ENCODE measurements around the gene CHN1. TPM values are rescaled to one million over a fixed set of nuclear protein-coding genes. Genes with fewer than 3 reads are reported as not detected.

CHN1 gene
- total RNA-seq: 1 to 10 TPM; 3.8 to 6.2 TPM

- DNase-seq: peak; percentile 73
- Mint-ChIP-seq H3K4me1 (ENCODE audit: low read depth) (peaks cover 4% of the 10 kb centered on the region), H3K4me3 (peak within 1 kb of the TSS; percentile 74), H3K27me3 (peaks cover 48% of the 10 kb centered on the region), H3K36me3 (no peaks in the 10 kb centered on the region), H3K9me3 (no peaks in the 10 kb centered on the region), H3K27ac (no peak within 1 kb of the TSS)
- ChIA-PET POLR2A (interaction anchor here (0.5 to 1.6 kb wide), 3 partner anchors 254 to 543 kb away, joined by 3 to 4 read pairs (median 4); no protein-coding TSS in a partner anchor), CTCF (interaction anchor here (1.0 to 3.3 kb wide), 9 partner anchors 14 to 308 kb away, joined by 3 to 34 read pairs (median 7); no protein-coding TSS in a partner anchor)
- intact Hi-C loops (cut with micrococcal nuclease): loop anchor here (5.0 kb wide), 1 partner anchor 303 kb away; no protein-coding TSS in a partner anchor
Measured at GRCh38 chr2:175004980-175005732, at the start of gene CHN1. Gene CHN1 (minus strand): TSS chr2:175005381. CDS start chr2:175004912, 469 bp downstream.

DNA sequence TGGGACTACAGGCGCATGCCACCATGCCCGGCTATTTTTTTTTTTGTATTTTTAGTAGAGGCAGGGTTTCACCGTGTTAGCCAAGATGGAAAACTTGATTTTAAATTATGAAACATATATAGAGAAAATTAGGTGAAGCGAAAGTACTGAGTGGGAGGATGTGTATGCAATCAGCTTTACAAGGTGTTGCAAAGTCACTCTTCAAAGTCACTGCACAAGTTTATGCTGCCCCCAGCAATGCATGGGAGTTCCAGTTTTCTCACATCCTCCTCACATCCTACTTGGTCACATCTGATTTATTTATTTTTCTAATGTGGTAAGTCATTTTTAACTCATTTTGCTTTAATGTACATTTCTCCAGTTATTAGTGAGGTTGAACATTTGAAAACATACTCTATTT is 49.2 kb upstream of the CHN1 start:
- CTCF ChIA-PET: interaction anchor here (0.7 kb wide), 1 partner anchor 223 kb away, joined by 3 read pairs; no protein-coding TSS in a partner anchor
- no peaks in the 10 kb centered on the region for H3K9me3 Mint-ChIP-seq
- POLR2A ChIA-PET: no interaction called here

GRCh38 chr2:175049661-175050060 is 44.5 kb upstream of the CHN1 start:
- Mint-ChIP-seq H3K4me3 (no peak overlapping the region), H3K36me3 (peaks cover 4% of the 10 kb centered on the region), H3K27me3 (no peaks in the 10 kb centered on the region), H3K9me3 (no peaks in the 10 kb centered on the region), H3K4me1 (ENCODE audit: low read depth) (no peaks in the 10 kb centered on the region), H3K27ac (no peak overlapping the region)
- CTCF ChIA-PET: no interaction called here
- intact Hi-C loops (cut with micrococcal nuclease): no loop called here
- no peak for DNase-seq
- POLR2A ChIA-PET: no interaction called here

More for the DNA sequence above, 49.2 kb upstream of the CHN1 start:
- H3K4me1 Mint-ChIP-seq (ENCODE audit: low read depth): no peaks in the 10 kb centered on the region
- no peaks in the 10 kb centered on the region for H3K27me3 Mint-ChIP-seq
- no peak overlapping the region for H3K27ac Mint-ChIP-seq
- no peak overlapping the region for H3K4me3 Mint-ChIP-seq
- intact Hi-C loops (cut with micrococcal nuclease): no loop called here
- peaks cover 11% of the 10 kb centered on the region for H3K36me3 Mint-ChIP-seq
- DNase-seq: no peak

GRCh38 chr2:175048275-175048674 is 43.1 kb upstream of the CHN1 start:
- ChIA-PET POLR2A (no interaction called here), CTCF (interaction anchor here (1.1 kb wide), 1 partner anchor 155 kb away, joined by 3 read pairs; no protein-coding TSS in a partner anchor)
- H3K27ac Mint-ChIP-seq: no peak overlapping the region
- no peaks in the 10 kb centered on the region for H3K27me3 Mint-ChIP-seq
- DNase-seq: no peak
- intact Hi-C loops (cut with micrococcal nuclease): no loop called here
- H3K36me3 Mint-ChIP-seq: peaks cover 4% of the 10 kb centered on the region
- no peaks in the 10 kb centered on the region for H3K9me3 Mint-ChIP-seq
- H3K4me3 Mint-ChIP-seq: no peak overlapping the region
- H3K4me1 Mint-ChIP-seq (ENCODE audit: low read depth): no peaks in the 10 kb centered on the region

DNA sequence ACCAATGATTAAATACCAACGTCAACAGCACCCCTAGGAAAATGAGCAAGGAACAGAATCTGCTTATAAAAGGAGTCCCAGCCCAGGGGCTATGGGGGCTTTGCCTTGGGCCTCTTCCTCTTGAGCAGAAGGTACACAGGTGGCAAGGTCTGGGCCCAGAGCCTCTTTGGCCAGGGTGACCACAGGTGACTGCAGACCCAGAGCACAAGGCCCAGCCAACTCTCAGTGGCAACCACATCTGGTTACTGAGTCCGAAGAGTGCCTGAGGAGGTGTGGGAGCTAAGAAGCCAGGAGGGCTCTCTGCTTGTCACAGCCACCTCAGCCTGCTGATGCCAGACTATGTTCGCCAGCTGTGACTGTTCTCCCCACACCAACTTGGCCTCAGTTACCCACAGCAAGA is 34.3 kb upstream of the CHN1 start:
- intact Hi-C loops (cut with micrococcal nuclease): loop anchor here (5.0 kb wide), 1 partner anchor 143 kb away; the partner anchor contains the start of gene ATP5MC3
- ChIA-PET CTCF (interaction anchor here (0.7 to 1.3 kb wide), 2 partner anchors 291 to 342 kb away, joined by 3 to 4 read pairs; no protein-coding TSS in a partner anchor), POLR2A (no interaction called here)
- no peak for DNase-seq
- Mint-ChIP-seq H3K4me3 (no peak overlapping the region), H3K36me3 (no peaks in the 10 kb centered on the region), H3K9me3 (no peaks in the 10 kb centered on the region), H3K27me3 (no peaks in the 10 kb centered on the region), H3K27ac (no peak overlapping the region), H3K4me1 (ENCODE audit: low read depth) (peaks cover 6% of the 10 kb centered on the region)

GRCh38 chr2:175039031-175039430 is 33.9 kb upstream of the CHN1 start:
- ChIA-PET POLR2A (interaction anchor here (0.6 kb wide), 1 partner anchor 16 kb away, joined by 3 read pairs; no protein-coding TSS in a partner anchor), CTCF (interaction anchor here (0.6 to 1.3 kb wide), 2 partner anchors 75 to 342 kb away, joined by 4 to 6 read pairs; no protein-coding TSS in a partner anchor)
- Mint-ChIP-seq H3K4me3 (no peak overlapping the region), H3K36me3 (no peaks in the 10 kb centered on the region), H3K27me3 (no peaks in the 10 kb centered on the region), H3K4me1 (ENCODE audit: low read depth) (peaks cover 6% of the 10 kb centered on the region), H3K9me3 (no peaks in the 10 kb centered on the region), H3K27ac (no peak overlapping the region)
- intact Hi-C loops (cut with micrococcal nuclease): loop anchor here (5.0 kb wide), 1 partner anchor 143 kb away; the partner anchor contains the start of gene ATP5MC3
- DNase-seq: no peak

GRCh38 chr2:175037941-175038340 is 32.8 kb upstream of the CHN1 start:
- H3K36me3 Mint-ChIP-seq: no peaks in the 10 kb centered on the region
- no peaks in the 10 kb centered on the region for H3K9me3 Mint-ChIP-seq
- peaks cover 6% of the 10 kb centered on the region for H3K4me1 Mint-ChIP-seq (ENCODE audit: low read depth)
- DNase-seq: no peak
- ChIA-PET POLR2A (no interaction called here), CTCF (interaction anchor here (0.8 to 0.9 kb wide), 2 partner anchors 43 to 289 kb away, joined by 4 to 5 read pairs; no protein-coding TSS in a partner anchor)
- intact Hi-C loops (cut with micrococcal nuclease): loop anchor here (5.0 kb wide), 1 partner anchor 144 kb away; the partner anchor contains the start of gene ATP5MC3
- H3K4me3 Mint-ChIP-seq: no peak overlapping the region
- H3K27me3 Mint-ChIP-seq: no peaks in the 10 kb centered on the region
- H3K27ac Mint-ChIP-seq: no peak overlapping the region

DNA sequence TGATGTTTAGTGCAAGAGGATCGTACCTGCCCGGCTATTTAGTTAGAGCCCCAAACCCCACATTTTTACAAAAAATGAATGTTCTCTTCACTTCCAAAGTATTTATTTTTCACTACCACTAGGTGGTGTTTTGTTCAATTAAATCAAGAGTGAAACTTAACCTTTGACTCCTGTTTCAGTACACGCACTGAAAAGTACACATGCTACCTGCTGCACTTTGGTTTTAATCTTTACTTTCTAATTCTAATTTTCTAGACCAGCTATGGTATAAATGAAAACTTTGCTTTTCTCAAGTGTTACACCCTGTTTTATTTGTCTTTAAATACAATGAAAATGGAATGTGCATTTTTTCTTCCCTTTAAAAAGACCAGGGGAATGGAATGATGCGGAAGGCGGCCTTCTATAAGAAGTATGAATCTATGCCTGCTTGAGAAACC is 31.4 kb upstream of the CHN1 start:
- ChIA-PET POLR2A (no interaction called here), CTCF (interaction anchor here (0.8 to 1.8 kb wide), 3 partner anchors 9 to 30 kb away, joined by 3 to 6 read pairs (median 4); no protein-coding TSS in a partner anchor)
- DNase-seq: no peak
- intact Hi-C loops (cut with micrococcal nuclease): loop anchor here (1.0 to 5.0 kb wide), 2 partner anchors 146 to 246 kb away; partner anchors contain the start of gene ATP5MC3
- Mint-ChIP-seq H3K4me1 (ENCODE audit: low read depth) (peaks cover 6% of the 10 kb centered on the region), H3K9me3 (no peaks in the 10 kb centered on the region), H3K4me3 (no peak overlapping the region), H3K27me3 (no peaks in the 10 kb centered on the region), H3K36me3 (no peaks in the 10 kb centered on the region), H3K27ac (no peak overlapping the region)

DNA sequence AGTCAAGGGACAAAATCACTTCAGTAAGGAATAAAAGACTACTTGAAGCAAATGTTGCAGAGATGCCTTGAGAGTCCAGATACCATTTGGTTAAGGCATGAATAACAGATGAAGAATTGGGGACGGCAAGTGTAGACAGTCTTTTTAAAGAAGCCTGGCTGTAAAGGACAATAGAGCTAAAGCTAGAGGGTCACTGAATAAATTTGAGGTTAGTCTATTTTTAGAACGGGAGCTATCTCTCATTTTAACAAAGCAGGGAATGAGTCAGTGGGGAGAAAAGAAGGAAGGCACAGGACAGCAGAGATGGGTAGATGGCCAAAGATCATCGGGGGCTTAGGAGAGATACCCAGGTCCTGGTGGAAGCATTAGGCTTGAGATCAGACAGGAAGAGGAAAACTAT is 30.6 kb upstream of the CHN1 start:
- intact Hi-C loops (cut with micrococcal nuclease): loop anchor here (1.0 to 5.0 kb wide), 2 partner anchors 146 to 246 kb away; partner anchors contain the start of gene ATP5MC3
- Mint-ChIP-seq H3K27ac (no peak overlapping the region), H3K36me3 (no peaks in the 10 kb centered on the region), H3K27me3 (no peaks in the 10 kb centered on the region), H3K4me3 (no peak overlapping the region), H3K9me3 (no peaks in the 10 kb centered on the region), H3K4me1 (ENCODE audit: low read depth) (peaks cover 6% of the 10 kb centered on the region)
- DNase-seq: no peak
- ChIA-PET CTCF (interaction anchor here (0.7 to 1.8 kb wide), 4 partner anchors 9 to 298 kb away, joined by 3 to 6 read pairs (median 3); no protein-coding TSS in a partner anchor), POLR2A (no interaction called here)

- DNase-seq: no peak
- intact Hi-C loops (cut with micrococcal nuclease): loop anchor here (5.0 kb wide), 1 partner anchor 148 kb away; the partner anchor contains the start of gene ATP5MC3
- Mint-ChIP-seq H3K36me3 (no peaks in the 10 kb centered on the region), H3K27me3 (no peaks in the 10 kb centered on the region), H3K9me3 (no peaks in the 10 kb centered on the region), H3K4me1 (ENCODE audit: low read depth) (peaks cover 6% of the 10 kb centered on the region), H3K27ac (no peak overlapping the region), H3K4me3 (no peak overlapping the region)
- POLR2A ChIA-PET: no interaction called here
- CTCF ChIA-PET: interaction anchor here (0.6 kb wide), 1 partner anchor 169 kb away, joined by 3 read pairs; no protein-coding TSS in a partner anchor
Measured at GRCh38 chr2:175034716-175035115, 29.5 kb upstream of the CHN1 start.

DNA sequence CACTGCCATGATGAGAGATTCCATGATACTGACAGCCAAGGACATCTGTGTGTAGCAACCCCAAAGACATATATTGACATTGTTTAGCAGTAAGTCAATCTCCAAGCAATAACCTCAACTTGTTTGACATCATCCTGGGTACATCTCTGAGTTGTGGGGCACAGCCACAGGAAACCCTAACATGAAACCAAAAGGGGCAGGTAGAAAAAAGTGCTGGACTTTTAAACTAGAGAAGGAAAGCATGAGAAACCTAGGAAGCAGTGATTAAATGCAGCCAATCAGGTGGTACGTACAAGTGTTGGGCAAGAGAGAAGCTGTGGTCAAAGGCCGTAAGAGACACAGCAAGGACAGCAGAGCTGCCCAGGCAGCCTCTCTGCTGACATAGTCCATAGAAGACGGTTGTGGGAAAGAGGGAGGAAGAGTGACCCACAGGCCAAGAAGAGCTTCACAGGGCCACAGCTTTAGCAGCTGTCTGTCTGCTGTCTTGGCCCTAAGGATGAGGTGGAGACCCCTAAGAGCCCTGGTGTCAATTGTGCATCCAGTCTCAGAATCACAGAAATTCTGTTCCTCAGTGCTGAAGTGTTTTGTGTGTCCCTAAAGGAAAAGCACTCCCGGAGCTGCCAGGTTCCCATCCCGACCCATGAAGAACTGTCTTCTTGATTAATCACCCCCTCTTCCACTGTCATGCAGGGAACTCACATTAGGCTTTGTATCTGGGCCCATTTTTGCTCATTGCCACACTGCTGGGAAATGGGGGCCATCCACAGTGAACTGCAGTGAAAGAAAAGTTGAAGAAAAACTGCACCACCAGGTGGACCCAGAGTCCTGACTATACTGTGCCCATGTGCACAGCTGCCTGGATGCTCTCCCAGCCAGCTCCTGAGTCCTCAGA is 25.4 kb upstream of the CHN1 start:
- DNase-seq: peak; percentile 44
- Mint-ChIP-seq H3K27ac (no peak overlapping the region), H3K27me3 (no peaks in the 10 kb centered on the region), H3K4me3 (no peak overlapping the region), H3K36me3 (no peaks in the 10 kb centered on the region), H3K9me3 (no peaks in the 10 kb centered on the region), H3K4me1 (ENCODE audit: low read depth) (no peaks in the 10 kb centered on the region)
- intact Hi-C loops (cut with micrococcal nuclease): no loop called here
- ChIA-PET POLR2A (no interaction called here), CTCF (interaction anchor here (0.6 to 2.6 kb wide), 5 partner anchors 15 to 456 kb away, joined by 3 to 6 read pairs (median 3); no protein-coding TSS in a partner anchor)
